ENCODE measurements around the gene SPAG16.
"Not testable (repeated sequence)": the region's sequence is repeated elsewhere in the genome, so short reads cannot be mapped to it uniquely, and the experiment has no call there.

Gene SPAG16

GRCh38 chr2:214035091-214035852 is 751.0 kb downstream of the SPAG16 start:
- TF ChIP-seq JUND (IDR thresholded peaks at IDR 0.05; ENCODE audit: low read depth) = no peak
- DNase-seq (ENCODE audit: low read depth in 1 of 2, low spot score in 1 of 2) = no peak
- in situ Hi-C loops (cut with HindIII; ENCODE audit: low pct_unique_long_range_greater_than_20kb, low sequenced_read_pairs) = no loop called here

- in situ Hi-C loops (cut with HindIII; ENCODE audit: low pct_unique_long_range_greater_than_20kb, low sequenced_read_pairs) = no loop called here
- no peak for DNase-seq (ENCODE audit: low read depth in 1 of 2, low spot score in 1 of 2)
- no peak for TF ChIP-seq JUND (IDR thresholded peaks at IDR 0.05; ENCODE audit: low read depth)
Measured at GRCh38 chr2:214035921-214036320, 751.7 kb downstream of the SPAG16 start.

GRCh38 chr2:214038186-214038585 is 753.9 kb downstream of the SPAG16 start:
- no peak for TF ChIP-seq JUND (IDR thresholded peaks at IDR 0.05; ENCODE audit: low read depth)
- in situ Hi-C loops (cut with HindIII; ENCODE audit: low pct_unique_long_range_greater_than_20kb, low sequenced_read_pairs) = no loop called here
- no peak for DNase-seq (ENCODE audit: low read depth in 1 of 2, low spot score in 1 of 2)

- DNase-seq (ENCODE audit: low read depth in 1 of 2, low spot score in 1 of 2) = no peak
- no peak for TF ChIP-seq JUND (IDR thresholded peaks at IDR 0.05; ENCODE audit: low read depth)
- in situ Hi-C loops (cut with HindIII; ENCODE audit: low pct_unique_long_range_greater_than_20kb, low sequenced_read_pairs) = no loop called here
Measured at GRCh38 chr2:214050731-214051130, 766.5 kb downstream of the SPAG16 start.

GRCh38 chr2:214051585-214051984 is 767.3 kb downstream of the SPAG16 start:
- no peak for TF ChIP-seq JUND (IDR thresholded peaks at IDR 0.05; ENCODE audit: low read depth)
- no peak for DNase-seq (ENCODE audit: low read depth in 1 of 2, low spot score in 1 of 2)
- in situ Hi-C loops (cut with HindIII; ENCODE audit: low pct_unique_long_range_greater_than_20kb, low sequenced_read_pairs) = no loop called here

GRCh38 chr2:214052235-214052634 is 768.0 kb downstream of the SPAG16 start:
- in situ Hi-C loops (cut with HindIII; ENCODE audit: low pct_unique_long_range_greater_than_20kb, low sequenced_read_pairs) = no loop called here
- TF ChIP-seq JUND (IDR thresholded peaks at IDR 0.05; ENCODE audit: low read depth) = no peak
- no peak for DNase-seq (ENCODE audit: low read depth in 1 of 2, low spot score in 1 of 2)

GRCh38 chr2:214057986-214058385 is 773.7 kb downstream of the SPAG16 start:
- no peak for TF ChIP-seq JUND (IDR thresholded peaks at IDR 0.05; ENCODE audit: low read depth)
- in situ Hi-C loops (cut with HindIII; ENCODE audit: low pct_unique_long_range_greater_than_20kb, low sequenced_read_pairs) = no loop called here

GRCh38 chr2:214062279-214062678 is 778.0 kb downstream of the SPAG16 start:
- DNase-seq (ENCODE audit: low read depth in 1 of 2, low spot score in 1 of 2); in situ Hi-C loops (cut with HindIII; ENCODE audit: low pct_unique_long_range_greater_than_20kb, low sequenced_read_pairs): not testable (repeated sequence)

More at GRCh38 chr2:214057986-214058385, 773.7 kb downstream of the SPAG16 start:
- DNase-seq (ENCODE audit: low read depth in 1 of 2, low spot score in 1 of 2) = no peak

GRCh38 chr2:214064471-214064870 is 780.2 kb downstream of the SPAG16 start:
- TF ChIP-seq JUND (IDR thresholded peaks at IDR 0.05; ENCODE audit: low read depth) = no peak
- no peak for DNase-seq (ENCODE audit: low read depth in 1 of 2, low spot score in 1 of 2)
- in situ Hi-C loops (cut with HindIII; ENCODE audit: low pct_unique_long_range_greater_than_20kb, low sequenced_read_pairs) = no loop called here

- in situ Hi-C loops (cut with HindIII; ENCODE audit: low pct_unique_long_range_greater_than_20kb, low sequenced_read_pairs) = no loop called here
- TF ChIP-seq JUND (IDR thresholded peaks at IDR 0.05; ENCODE audit: low read depth) = no peak
Measured at GRCh38 chr2:214066862-214067261, 782.6 kb downstream of the SPAG16 start.

GRCh38 chr2:214069254-214069653 is 785.0 kb downstream of the SPAG16 start:
- peak; percentile 3 to 64 for DNase-seq (ENCODE audit: low read depth in 1 of 2, low spot score in 1 of 2)
- in situ Hi-C loops (cut with HindIII; ENCODE audit: low pct_unique_long_range_greater_than_20kb, low sequenced_read_pairs) = no loop called here
- no peak for TF ChIP-seq JUND (IDR thresholded peaks at IDR 0.05; ENCODE audit: low read depth)

More at GRCh38 chr2:214066862-214067261, 782.6 kb downstream of the SPAG16 start:
- no peak for DNase-seq (ENCODE audit: low read depth in 1 of 2, low spot score in 1 of 2)

- no peak for DNase-seq (ENCODE audit: low read depth in 1 of 2, low spot score in 1 of 2)
- in situ Hi-C loops (cut with HindIII; ENCODE audit: low pct_unique_long_range_greater_than_20kb, low sequenced_read_pairs) = no loop called here
- no peak for TF ChIP-seq JUND (IDR thresholded peaks at IDR 0.05; ENCODE audit: low read depth)
Measured at GRCh38 chr2:214075456-214075855, 791.2 kb downstream of the SPAG16 start.

GRCh38 chr2:214076527-214076926 is 792.3 kb downstream of the SPAG16 start:
- TF ChIP-seq JUND (IDR thresholded peaks at IDR 0.05; ENCODE audit: low read depth) = no peak
- in situ Hi-C loops (cut with HindIII; ENCODE audit: low pct_unique_long_range_greater_than_20kb, low sequenced_read_pairs) = no loop called here

GRCh38 chr2:214077727-214078126 is 793.5 kb downstream of the SPAG16 start:
- DNase-seq (ENCODE audit: low read depth in 1 of 2, low spot score in 1 of 2) = no peak
- TF ChIP-seq JUND (IDR thresholded peaks at IDR 0.05; ENCODE audit: low read depth) = no peak
- in situ Hi-C loops (cut with HindIII; ENCODE audit: low pct_unique_long_range_greater_than_20kb, low sequenced_read_pairs) = no loop called here

More at GRCh38 chr2:214076527-214076926, 792.3 kb downstream of the SPAG16 start:
- no peak for DNase-seq (ENCODE audit: low read depth in 1 of 2, low spot score in 1 of 2)

All from T47D (cell line).